ENCODE results near the gene NOS1AP. TPM values are rescaled to one million over a fixed set of nuclear protein-coding genes. Genes with fewer than 3 reads are reported as not detected.

NOS1AP gene
- total and polyA plus RNA-seq, 8 donors: 0.25 to 13.8 (median 6.2) TPM

DNA sequence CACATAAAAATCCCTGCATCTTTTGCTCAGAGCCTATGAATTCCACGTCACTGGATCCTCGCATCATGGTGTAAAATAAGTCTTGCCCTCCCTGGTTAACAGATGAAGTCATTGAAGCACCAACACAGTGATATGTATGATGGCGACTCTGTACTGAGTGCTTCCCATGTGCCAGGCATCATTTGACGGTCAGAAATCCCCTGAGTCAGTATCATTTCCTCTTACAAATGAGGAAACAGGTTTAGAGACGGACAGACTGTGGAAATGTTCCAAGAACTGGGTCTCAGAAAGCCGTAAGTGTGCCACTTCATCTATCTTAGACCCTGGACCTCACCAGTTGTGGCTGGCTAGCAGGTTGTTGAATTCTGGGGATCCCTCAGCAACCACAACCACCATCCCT, 40.8 kb upstream of the NOS1AP start:
- WGBS, 5 donors: 63 to 74% (median 68%) methylated on average over 6 of the region's 6 CpGs
- H3K4me3 ChIP-seq: no peak overlapping the region
- intact Hi-C loops (cut with DNase I; ENCODE audit: low total_unique reads): no loop called here

DNA sequence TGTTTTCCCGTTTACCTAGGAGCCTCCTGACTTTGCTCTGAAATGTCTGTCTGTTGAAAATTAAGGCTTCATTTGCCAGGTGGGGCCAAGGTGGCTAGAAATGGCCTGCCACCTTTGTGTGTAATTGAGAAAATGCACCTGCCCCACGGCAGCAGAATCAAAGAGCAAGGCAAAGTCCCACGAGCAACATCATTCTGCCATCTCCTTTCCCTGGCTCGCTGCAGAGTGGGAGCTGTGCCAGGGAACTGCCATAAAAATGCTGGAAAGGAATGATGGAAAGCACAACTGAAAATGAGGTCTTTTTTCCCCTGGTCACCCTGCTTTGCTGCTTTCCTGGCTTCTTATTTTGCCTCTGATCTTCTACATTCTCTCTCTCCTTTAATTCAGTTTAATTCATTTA, 40.3 kb upstream of the NOS1AP start:
- TF ChIP-seq, protein P1, sequence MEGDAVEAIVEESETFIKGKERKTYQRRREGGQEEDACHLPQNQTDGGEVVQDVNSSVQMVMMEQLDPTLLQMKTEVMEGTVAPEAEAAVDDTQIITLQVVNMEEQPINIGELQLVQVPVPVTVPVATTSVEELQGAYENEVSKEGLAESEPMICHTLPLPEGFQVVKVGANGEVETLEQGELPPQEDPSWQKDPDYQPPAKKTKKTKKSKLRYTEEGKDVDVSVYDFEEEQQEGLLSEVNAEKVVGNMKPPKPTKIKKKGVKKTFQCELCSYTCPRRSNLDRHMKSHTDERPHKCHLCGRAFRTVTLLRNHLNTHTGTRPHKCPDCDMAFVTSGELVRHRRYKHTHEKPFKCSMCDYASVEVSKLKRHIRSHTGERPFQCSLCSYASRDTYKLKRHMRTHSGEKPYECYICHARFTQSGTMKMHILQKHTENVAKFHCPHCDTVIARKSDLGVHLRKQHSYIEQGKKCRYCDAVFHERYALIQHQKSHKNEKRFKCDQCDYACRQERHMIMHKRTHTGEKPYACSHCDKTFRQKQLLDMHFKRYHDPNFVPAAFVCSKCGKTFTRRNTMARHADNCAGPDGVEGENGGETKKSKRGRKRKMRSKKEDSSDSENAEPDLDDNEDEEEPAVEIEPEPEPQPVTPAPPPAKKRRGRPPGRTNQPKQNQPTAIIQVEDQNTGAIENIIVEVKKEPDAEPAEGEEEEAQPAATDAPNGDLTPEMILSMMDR (IDR thresholded peaks at IDR 0.05): no peak
- TF ChIP-seq POLR2AphosphoS5 (IDR thresholded peaks at IDR 0.05) (no peak), EP300 (IDR thresholded peaks at IDR 0.05) (no peak), POLR2A (IDR thresholded peaks at IDR 0.05) (no peak)
- Histone ChIP-seq H3K4me1 (peaks cover 0 to 6% (median 4%) of the 10 kb centered on the region in 4 donors), H3K27ac (no peak overlapping the region), H3K9me3 (no peaks in the 10 kb centered on the region), H3K36me3 (no peaks in the 10 kb centered on the region), H3K4me3 (no peak overlapping the region), H3K27me3 (peaks cover 0 to 39% (median 5%) of the 10 kb centered on the region in 3 donors)
- DNase-seq: peak in 1 of 2 donors; percentile 41
- 38 to 57% (median 52%) methylated on average over 4 of the region's 4 CpGs for WGBS, 5 donors
- intact Hi-C loops (cut with DNase I; ENCODE audit: low total_unique reads): no loop called here

More for the DNA sequence above, 40.8 kb upstream of the NOS1AP start:
- Histone ChIP-seq H3K4me1 (peaks cover 0 to 10% (median 8%) of the 10 kb centered on the region in 4 donors), H3K36me3 (no peaks in the 10 kb centered on the region), H3K9me3 (no peaks in the 10 kb centered on the region), H3K27me3 (peaks cover 0 to 43% (median 5%) of the 10 kb centered on the region in 3 donors), H3K27ac (no peak overlapping the region)
- TF ChIP-seq, protein P1 (IDR thresholded peaks at IDR 0.05): no peak
- no peak for TF ChIP-seq POLR2AphosphoS5 (IDR thresholded peaks at IDR 0.05)
- DNase-seq: peak in 1 of 2 donors; percentile 46

DNA sequence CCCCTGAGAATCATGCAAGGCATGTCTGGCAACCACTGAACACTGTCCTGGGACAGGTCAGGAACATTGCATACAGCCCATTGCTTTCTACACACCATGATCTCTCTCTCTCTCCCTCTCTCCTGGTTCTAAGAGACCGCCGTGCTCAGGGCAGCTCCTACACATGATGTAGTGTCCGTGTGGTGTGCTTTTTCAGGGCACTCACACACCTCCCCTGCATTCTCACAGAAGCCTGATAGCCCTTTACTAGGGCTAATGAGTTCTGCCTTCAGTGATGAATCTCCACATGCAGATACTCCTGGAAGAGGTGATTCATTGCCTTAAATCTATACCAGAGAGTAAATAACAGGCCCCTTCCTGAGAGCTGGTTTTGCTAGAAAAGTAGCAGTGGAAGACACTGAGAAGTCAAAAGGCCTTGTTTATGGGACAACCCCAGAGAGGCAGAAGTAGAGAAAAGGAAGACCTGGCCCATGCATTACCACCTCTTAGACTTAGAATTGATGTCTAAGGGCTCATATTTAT, 38.7 kb upstream of the NOS1AP start:
- no peaks in the 10 kb centered on the region for H3K4me1 ChIP-seq
- no peak for DNase-seq
- no peak overlapping the region for H3K27ac ChIP-seq
- intact Hi-C loops (cut with DNase I; ENCODE audit: low total_unique reads): loop anchor here (5.0 kb wide), 1 partner anchor 239 kb away; no protein-coding TSS in a partner anchor
- 89 to 96% (median 92%) methylated on average over 3 of the region's 3 CpGs for WGBS, 5 donors
- no peaks in the 10 kb centered on the region for H3K9me3 ChIP-seq
- TF ChIP-seq POLR2A (IDR thresholded peaks at IDR 0.05): no peak
- TF ChIP-seq POLR2AphosphoS5 (IDR thresholded peaks at IDR 0.05): no peak
- TF ChIP-seq, protein P1 (IDR thresholded peaks at IDR 0.05): no peak
- TF ChIP-seq EP300 (IDR thresholded peaks at IDR 0.05): no peak
- H3K4me3 ChIP-seq: no peak overlapping the region
- no peaks in the 10 kb centered on the region for H3K36me3 ChIP-seq
- H3K27me3 ChIP-seq: peaks cover 0 to 22% (median 0%) of the 10 kb centered on the region in 3 donors

DNA sequence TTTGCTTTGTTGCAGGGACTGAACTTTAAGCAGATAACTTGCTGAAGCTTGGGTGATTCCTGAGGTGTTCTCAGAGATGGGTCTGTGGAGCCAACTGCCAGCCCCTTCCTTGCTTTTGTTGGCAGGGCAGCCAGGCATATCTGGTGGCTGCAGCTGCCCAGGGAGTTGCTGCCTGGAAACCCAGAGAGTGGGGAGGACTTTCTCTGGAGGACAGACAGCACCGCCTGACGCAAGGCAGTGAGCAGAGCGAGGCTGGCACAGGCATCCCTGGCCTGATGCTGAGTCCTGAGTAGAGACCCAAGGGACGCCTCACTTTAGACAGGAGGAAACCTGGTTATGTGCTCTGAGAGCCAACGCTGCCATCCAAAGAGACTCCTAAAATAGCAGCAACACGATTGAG, 36.1 kb upstream of the NOS1AP start:
- Histone ChIP-seq H3K27me3 (peaks cover 0 to 9% (median 0%) of the 10 kb centered on the region in 3 donors), H3K4me3 (no peak overlapping the region), H3K27ac (no peak overlapping the region), H3K9me3 (no peaks in the 10 kb centered on the region), H3K4me1 (no peaks in the 10 kb centered on the region), H3K36me3 (no peaks in the 10 kb centered on the region)
- peak in 1 of 2 donors; percentile 47 for DNase-seq
- intact Hi-C loops (cut with DNase I; ENCODE audit: low total_unique reads): loop anchor here (5.0 kb wide), 1 partner anchor 241 kb away; no protein-coding TSS in a partner anchor
- no peak for TF ChIP-seq POLR2AphosphoS5 (IDR thresholded peaks at IDR 0.05)
- TF ChIP-seq, protein P1 (IDR thresholded peaks at IDR 0.05): no peak
- TF ChIP-seq POLR2A (IDR thresholded peaks at IDR 0.05): no peak
- TF ChIP-seq EP300 (IDR thresholded peaks at IDR 0.05): no peak
- WGBS, 5 donors: 68 to 80% (median 73%) methylated on average over 6 of the region's 6 CpGs

Data from stomach (tissue), 9 donors.